Measurements from ENCODE around the gene ITGA4.

The ITGA4 gene

GRCh38 chr2:181499231-181499630, 42.0 kb downstream of the ITGA4 start:
- no peak overlapping the region for H3K4me3 ChIP-seq (ENCODE audit: low read depth in 1 of 5, low read length in 5 of 5)
- H3K27ac ChIP-seq (ENCODE audit: low read depth, low read length) = no peak overlapping the region
- H3K4me1 ChIP-seq (ENCODE audit: control insufficient read depth in 5 of 5, insufficient read depth in 5 of 5, low read length in 5 of 5) = no peaks in the 10 kb centered on the region
- peaks cover 0 to 3% (median 0%) of the 10 kb centered on the region in 5 donors for H3K36me3 ChIP-seq (ENCODE audit: control insufficient read depth in 5 of 5, insufficient read depth in 5 of 5, low read length in 5 of 5)
- no peaks in the 10 kb centered on the region for H3K9me3 ChIP-seq (ENCODE audit: control insufficient read depth in 5 of 5, low read length in 5 of 5)
- H3K9ac ChIP-seq (ENCODE audit: low read length in 5 of 5) = no peak overlapping the region
- H3K27me3 ChIP-seq (ENCODE audit: control insufficient read depth in 5 of 5, insufficient read depth in 4 of 5, low read length in 5 of 5) = peaks cover 0 to 2% (median 0%) of the 10 kb centered on the region in 5 donors

- no peak overlapping the region for H3K27ac ChIP-seq (ENCODE audit: low read depth, low read length)
- H3K36me3 ChIP-seq (ENCODE audit: control insufficient read depth in 5 of 5, insufficient read depth in 5 of 5, low read length in 5 of 5) = peaks cover 0 to 3% (median 0%) of the 10 kb centered on the region in 5 donors
- no peak overlapping the region for H3K9ac ChIP-seq (ENCODE audit: low read length in 5 of 5)
- no peaks in the 10 kb centered on the region for H3K9me3 ChIP-seq (ENCODE audit: control insufficient read depth in 5 of 5, low read length in 5 of 5)
- H3K4me3 ChIP-seq (ENCODE audit: low read depth in 1 of 5, low read length in 5 of 5) = no peak overlapping the region
- H3K27me3 ChIP-seq (ENCODE audit: control insufficient read depth in 5 of 5, insufficient read depth in 4 of 5, low read length in 5 of 5) = peaks cover 0 to 2% (median 0%) of the 10 kb centered on the region in 5 donors
- no peaks in the 10 kb centered on the region for H3K4me1 ChIP-seq (ENCODE audit: control insufficient read depth in 5 of 5, insufficient read depth in 5 of 5, low read length in 5 of 5)
Measured at GRCh38 chr2:181500201-181500600, 43.0 kb downstream of the ITGA4 start.

DNA sequence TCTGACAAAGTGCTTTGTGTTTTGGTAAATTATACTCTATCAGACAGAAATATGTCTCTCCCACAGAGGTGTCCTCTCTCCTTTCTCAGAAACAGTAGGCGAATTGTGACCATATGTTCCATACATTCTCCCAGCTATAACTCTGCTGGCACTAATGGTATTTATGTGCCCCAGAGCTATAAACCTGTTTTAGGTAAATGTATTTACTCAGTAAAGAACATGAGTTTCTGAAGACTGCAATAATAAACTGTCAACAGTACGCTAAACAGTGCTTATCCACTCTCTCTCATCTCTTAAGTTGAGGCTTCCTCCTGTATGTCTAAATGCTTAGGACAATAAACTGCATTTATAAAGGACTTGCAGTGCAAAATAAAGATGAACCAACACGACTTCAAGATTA, 58.5 kb downstream of the ITGA4 start:
- H3K9me3 ChIP-seq (ENCODE audit: control insufficient read depth in 5 of 5, low read length in 5 of 5) = no peaks in the 10 kb centered on the region
- no peak overlapping the region for H3K9ac ChIP-seq (ENCODE audit: low read length in 5 of 5)
- no peak overlapping the region for H3K27ac ChIP-seq (ENCODE audit: low read depth, low read length)
- H3K4me3 ChIP-seq (ENCODE audit: low read depth in 1 of 5, low read length in 5 of 5) = no peak overlapping the region
- H3K36me3 ChIP-seq (ENCODE audit: control insufficient read depth in 5 of 5, insufficient read depth in 5 of 5, low read length in 5 of 5) = peaks cover 0 to 4% (median 0%) of the 10 kb centered on the region in 5 donors
- no peaks in the 10 kb centered on the region for H3K4me1 ChIP-seq (ENCODE audit: control insufficient read depth in 5 of 5, insufficient read depth in 5 of 5, low read length in 5 of 5)
- H3K27me3 ChIP-seq (ENCODE audit: control insufficient read depth in 5 of 5, insufficient read depth in 4 of 5, low read length in 5 of 5) = no peaks in the 10 kb centered on the region

DNA sequence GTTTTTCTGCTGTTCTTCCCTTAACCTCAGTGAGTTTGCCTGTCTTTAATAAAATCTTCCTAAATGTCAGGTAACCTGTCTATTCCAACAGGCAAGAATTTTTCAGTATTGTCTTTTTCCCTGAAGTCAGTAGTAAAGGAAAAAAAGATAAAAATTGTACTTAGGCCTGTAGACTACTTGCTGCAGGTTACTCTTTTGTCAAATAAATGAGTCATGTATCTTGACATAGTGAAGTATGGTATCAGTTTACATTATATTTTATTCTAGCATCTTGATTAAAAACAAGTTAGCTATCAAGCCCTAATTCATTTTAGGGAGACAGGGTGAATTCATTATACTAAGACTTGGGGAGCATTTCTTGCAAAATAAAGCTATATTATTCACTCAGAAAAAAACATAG, 59.8 kb downstream of the ITGA4 start:
- H3K4me3 ChIP-seq (ENCODE audit: low read depth in 1 of 5, low read length in 5 of 5) = no peak overlapping the region
- no peaks in the 10 kb centered on the region for H3K27me3 ChIP-seq (ENCODE audit: control insufficient read depth in 5 of 5, insufficient read depth in 4 of 5, low read length in 5 of 5)
- peaks cover 0 to 4% (median 0%) of the 10 kb centered on the region in 5 donors for H3K36me3 ChIP-seq (ENCODE audit: control insufficient read depth in 5 of 5, insufficient read depth in 5 of 5, low read length in 5 of 5)
- no peak overlapping the region for H3K27ac ChIP-seq (ENCODE audit: low read depth, low read length)
- no peak overlapping the region for H3K9ac ChIP-seq (ENCODE audit: low read length in 5 of 5)
- H3K9me3 ChIP-seq (ENCODE audit: control insufficient read depth in 5 of 5, low read length in 5 of 5) = no peaks in the 10 kb centered on the region
- no peaks in the 10 kb centered on the region for H3K4me1 ChIP-seq (ENCODE audit: control insufficient read depth in 5 of 5, insufficient read depth in 5 of 5, low read length in 5 of 5)

DNA sequence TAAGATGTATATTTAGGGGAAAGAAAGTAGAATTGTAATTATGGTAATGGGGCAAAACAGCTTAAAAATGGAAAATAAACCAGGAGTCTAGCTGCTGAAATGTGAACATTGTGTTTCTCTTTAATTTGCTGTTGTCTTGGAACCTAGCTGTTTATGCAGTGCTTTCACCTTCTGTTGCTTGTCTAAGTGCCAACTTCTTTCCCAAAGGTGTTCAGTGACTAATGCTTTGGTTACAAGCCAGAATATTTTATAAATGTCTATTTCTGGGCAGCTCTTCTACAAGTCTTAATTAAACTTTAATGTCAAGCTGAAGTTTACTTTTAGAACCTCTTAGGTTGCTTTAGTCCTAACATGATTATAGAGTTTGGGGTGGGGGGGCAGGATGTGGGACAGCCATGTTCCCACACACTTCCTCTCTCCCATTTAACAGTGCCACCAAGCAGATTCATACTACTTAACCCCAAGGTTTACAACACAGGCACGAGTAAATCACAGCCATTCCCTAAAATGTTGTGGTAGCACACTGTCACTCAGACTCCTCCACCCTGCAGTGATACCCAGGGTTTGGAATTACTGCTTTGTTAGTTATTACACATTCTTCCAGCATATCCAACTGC, 60.6 kb downstream of the ITGA4 start:
- Histone ChIP-seq H3K36me3 (ENCODE audit: control insufficient read depth in 5 of 5, insufficient read depth in 5 of 5, low read length in 5 of 5) (peaks cover 0 to 6% (median 0%) of the 10 kb centered on the region in 5 donors), H3K27ac (ENCODE audit: low read depth, low read length) (no peak overlapping the region), H3K4me3 (ENCODE audit: low read depth in 1 of 5, low read length in 5 of 5) (no peak overlapping the region), H3K9ac (ENCODE audit: low read length in 5 of 5) (no peak overlapping the region), H3K9me3 (ENCODE audit: control insufficient read depth in 5 of 5, low read length in 5 of 5) (no peaks in the 10 kb centered on the region), H3K4me1 (ENCODE audit: control insufficient read depth in 5 of 5, insufficient read depth in 5 of 5, low read length in 5 of 5) (no peaks in the 10 kb centered on the region), H3K27me3 (ENCODE audit: control insufficient read depth in 5 of 5, insufficient read depth in 4 of 5, low read length in 5 of 5) (no peaks in the 10 kb centered on the region)

DNA sequence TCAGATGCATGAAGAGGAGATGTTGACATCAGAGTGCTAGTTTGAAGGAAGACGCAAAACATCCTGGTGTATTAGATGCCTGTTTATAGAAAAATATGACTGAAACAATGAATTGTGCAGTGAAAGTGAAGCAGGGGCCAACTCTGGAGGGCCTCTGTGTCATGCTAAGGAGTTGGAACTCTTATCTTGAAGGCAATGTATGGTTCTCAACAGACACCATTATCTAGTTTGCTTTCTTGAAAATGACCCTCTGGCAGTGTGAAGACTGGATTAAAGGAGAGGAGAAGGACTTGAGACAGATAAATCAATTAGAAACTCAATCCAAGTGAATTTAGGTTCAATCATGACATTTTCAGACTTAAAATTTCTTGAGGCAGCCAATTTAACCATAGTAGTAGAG, 63.1 kb downstream of the ITGA4 start:
- no peak overlapping the region for H3K9ac ChIP-seq (ENCODE audit: low read length in 5 of 5)
- H3K9me3 ChIP-seq (ENCODE audit: control insufficient read depth in 5 of 5, low read length in 5 of 5) = no peaks in the 10 kb centered on the region
- no peaks in the 10 kb centered on the region for H3K4me1 ChIP-seq (ENCODE audit: control insufficient read depth in 5 of 5, insufficient read depth in 5 of 5, low read length in 5 of 5)
- H3K4me3 ChIP-seq (ENCODE audit: low read depth in 1 of 5, low read length in 5 of 5) = no peak overlapping the region
- peaks cover 0 to 2% (median 0%) of the 10 kb centered on the region in 5 donors for H3K36me3 ChIP-seq (ENCODE audit: control insufficient read depth in 5 of 5, insufficient read depth in 5 of 5, low read length in 5 of 5)
- H3K27ac ChIP-seq (ENCODE audit: low read depth, low read length) = no peak overlapping the region
- no peaks in the 10 kb centered on the region for H3K27me3 ChIP-seq (ENCODE audit: control insufficient read depth in 5 of 5, insufficient read depth in 4 of 5, low read length in 5 of 5)

GRCh38 chr2:181523756-181524155, 66.6 kb downstream of the ITGA4 start:
- Histone ChIP-seq H3K27ac (ENCODE audit: low read depth, low read length) (no peak overlapping the region), H3K36me3 (ENCODE audit: control insufficient read depth in 5 of 5, insufficient read depth in 5 of 5, low read length in 5 of 5) (peaks cover 0 to 3% (median 0%) of the 10 kb centered on the region in 5 donors), H3K27me3 (ENCODE audit: control insufficient read depth in 5 of 5, insufficient read depth in 4 of 5, low read length in 5 of 5) (no peaks in the 10 kb centered on the region), H3K9me3 (ENCODE audit: control insufficient read depth in 5 of 5, low read length in 5 of 5) (no peaks in the 10 kb centered on the region), H3K9ac (ENCODE audit: low read length in 5 of 5) (no peak overlapping the region), H3K4me1 (ENCODE audit: control insufficient read depth in 5 of 5, insufficient read depth in 5 of 5, low read length in 5 of 5) (no peaks in the 10 kb centered on the region), H3K4me3 (ENCODE audit: low read depth in 1 of 5, low read length in 5 of 5) (no peak overlapping the region)

DNA sequence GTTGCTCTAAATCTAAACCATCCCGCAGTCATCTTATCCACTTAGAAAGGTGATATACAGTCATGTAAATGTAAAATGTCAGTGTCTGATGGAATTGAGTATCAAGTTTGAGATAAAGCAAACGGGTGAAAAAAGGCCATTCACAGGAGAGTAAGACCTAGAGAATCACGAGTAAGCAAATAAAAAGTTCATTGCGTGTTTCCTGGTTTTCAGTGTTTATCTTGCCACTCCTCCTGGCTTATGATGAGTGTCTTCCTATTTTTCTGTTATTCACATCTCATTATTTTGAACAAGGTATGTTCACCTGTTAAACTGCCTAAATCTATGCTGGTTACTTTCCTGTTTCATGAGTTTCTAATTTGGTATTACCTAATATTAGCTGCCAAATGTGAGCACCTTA, 68.8 kb downstream of the ITGA4 start:
- H3K9me3 ChIP-seq (ENCODE audit: control insufficient read depth in 5 of 5, low read length in 5 of 5) = no peaks in the 10 kb centered on the region
- no peak overlapping the region for H3K9ac ChIP-seq (ENCODE audit: low read length in 5 of 5)
- H3K4me1 ChIP-seq (ENCODE audit: control insufficient read depth in 5 of 5, insufficient read depth in 5 of 5, low read length in 5 of 5) = no peaks in the 10 kb centered on the region
- H3K27me3 ChIP-seq (ENCODE audit: control insufficient read depth in 5 of 5, insufficient read depth in 4 of 5, low read length in 5 of 5) = no peaks in the 10 kb centered on the region
- no peak overlapping the region for H3K4me3 ChIP-seq (ENCODE audit: low read depth in 1 of 5, low read length in 5 of 5)
- H3K36me3 ChIP-seq (ENCODE audit: control insufficient read depth in 5 of 5, insufficient read depth in 5 of 5, low read length in 5 of 5) = peaks cover 0 to 3% (median 0%) of the 10 kb centered on the region in 5 donors
- no peak overlapping the region for H3K27ac ChIP-seq (ENCODE audit: low read depth, low read length)

GRCh38 chr2:181527058-181527457, 69.9 kb downstream of the ITGA4 start:
- Histone ChIP-seq H3K9ac (ENCODE audit: low read length in 5 of 5) (no peak overlapping the region), H3K27me3 (ENCODE audit: control insufficient read depth in 5 of 5, insufficient read depth in 4 of 5, low read length in 5 of 5) (no peaks in the 10 kb centered on the region), H3K4me3 (ENCODE audit: low read depth in 1 of 5, low read length in 5 of 5) (no peak overlapping the region), H3K9me3 (ENCODE audit: control insufficient read depth in 5 of 5, low read length in 5 of 5) (no peaks in the 10 kb centered on the region), H3K36me3 (ENCODE audit: control insufficient read depth in 5 of 5, insufficient read depth in 5 of 5, low read length in 5 of 5) (peaks cover 0 to 3% (median 0%) of the 10 kb centered on the region in 5 donors), H3K4me1 (ENCODE audit: control insufficient read depth in 5 of 5, insufficient read depth in 5 of 5, low read length in 5 of 5) (no peaks in the 10 kb centered on the region), H3K27ac (ENCODE audit: low read depth, low read length) (no peak overlapping the region)

DNA sequence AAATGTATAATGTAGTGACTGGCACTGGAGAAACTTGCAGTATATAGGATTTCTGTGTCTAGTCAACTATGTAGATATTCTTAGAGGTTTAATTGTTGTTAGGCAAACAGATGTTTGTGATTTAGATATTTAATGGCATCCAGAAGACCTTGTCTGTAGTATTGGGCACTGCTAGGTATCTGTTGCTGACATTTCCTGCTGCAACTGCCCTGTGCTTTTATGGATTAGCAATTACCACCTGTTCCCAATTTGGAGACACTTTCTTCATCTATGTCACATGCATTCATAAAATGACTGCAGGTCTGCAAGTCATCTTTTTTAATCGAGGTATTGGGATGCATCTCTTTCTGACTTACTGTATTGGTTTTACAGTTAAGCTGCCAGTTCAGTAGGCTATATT, 71.3 kb downstream of the ITGA4 start:
- Histone ChIP-seq H3K9me3 (ENCODE audit: control insufficient read depth in 5 of 5, low read length in 5 of 5) (no peaks in the 10 kb centered on the region), H3K4me1 (ENCODE audit: control insufficient read depth in 5 of 5, insufficient read depth in 5 of 5, low read length in 5 of 5) (no peaks in the 10 kb centered on the region), H3K9ac (ENCODE audit: low read length in 5 of 5) (no peak overlapping the region), H3K4me3 (ENCODE audit: low read depth in 1 of 5, low read length in 5 of 5) (no peak overlapping the region), H3K27ac (ENCODE audit: low read depth, low read length) (no peak overlapping the region), H3K36me3 (ENCODE audit: control insufficient read depth in 5 of 5, insufficient read depth in 5 of 5, low read length in 5 of 5) (peaks cover 0 to 3% (median 0%) of the 10 kb centered on the region in 5 donors), H3K27me3 (ENCODE audit: control insufficient read depth in 5 of 5, insufficient read depth in 4 of 5, low read length in 5 of 5) (no peaks in the 10 kb centered on the region)

All from subcutaneous abdominal adipose tissue (tissue), 5 donors.